Urinary bladder (tissue), 4 donors: ENCODE data around the gene CACNA1B. TPM values are rescaled to one million over a fixed set of nuclear protein-coding genes. Genes with fewer than 3 reads are reported as not detected.

Source experiments
- DNase-seq: peaks from one replicate; pipeline ENCODE4 v3.0.0-alpha.2; 2015; ENCODE audit errors: extremely low spot score
- H3K27ac ChIP-seq: one replicate; pipeline ENCODE4 v1.5.1; 2013; ENCODE audit warnings: low read depth, mild to moderate bottlenecking, moderate library complexity
- H3K36me3 ChIP-seq: one replicate; pipeline ENCODE4 v1.6.1; 2013; ENCODE audit warnings: mild to moderate bottlenecking, moderate library complexity; ENCODE audit not compliant: insufficient read depth
- H3K4me1 ChIP-seq: one replicate; pipeline ENCODE4 v1.6.1; 2013; ENCODE audit warnings: mild to moderate bottlenecking, moderate library complexity; ENCODE audit not compliant: insufficient read depth
- H3K4me3 ChIP-seq: one replicate; pipeline ENCODE4 v1.5.1; 2013; ENCODE audit warnings: low read depth, low read length
- WGBS: extraction: QIAGEN DNeasy Blood & Tissue Kit; methylation state at CpG from one replicate; pipeline ENCODE4 v1.1.7; 2013; 5-methylcytosine and 5-hydroxymethylcytosine counted together
- polyA plus RNA-seq: library from polyadenylated mRNA; stranded (reverse); fragments of 200-250 nt; gene quantifications from one replicate; pipeline ENCODE4 v1.2.3, GENCODE V29; 2013
- total RNA-seq: library from RNA; depleted of rRNA; stranded (reverse); fragments of >200 nt; gene quantifications from one replicate; pipeline ENCODE4 v1.2.3, GENCODE V29; 2014
- donor health status: healthy with polysubstance abuse.
- donor health status: healthy.

CACNA1B gene
- total and polyA plus RNA-seq, 2 donors: 0.14 to 0.63 TPM

GRCh38 chr9:137912671-137913070 is 35.1 kb downstream of the CACNA1B start:
- DNase-seq: no peak
- H3K36me3 ChIP-seq: no peaks in the 10 kb centered on the region
- 81% methylated on average over 3 of the region's 3 CpGs for WGBS
- H3K4me1 ChIP-seq: no peaks in the 10 kb centered on the region
- no peak overlapping the region for H3K4me3 ChIP-seq
- H3K27ac ChIP-seq: no peak overlapping the region

GRCh38 chr9:137913132-137913531 is 35.5 kb downstream of the CACNA1B start:
- no peak overlapping the region for H3K27ac ChIP-seq
- 89% methylated on average over 7 of the region's 7 CpGs for WGBS
- H3K36me3 ChIP-seq: no peaks in the 10 kb centered on the region
- no peak for DNase-seq
- no peaks in the 10 kb centered on the region for H3K4me1 ChIP-seq
- H3K4me3 ChIP-seq: no peak overlapping the region

GRCh38 chr9:137913771-137914767 is 36.5 kb downstream of the CACNA1B start:
- 64% methylated on average over 5 of the region's 5 CpGs for WGBS
- no peak overlapping the region for H3K4me3 ChIP-seq
- H3K27ac ChIP-seq: no peak overlapping the region
- no peaks in the 10 kb centered on the region for H3K4me1 ChIP-seq
- DNase-seq: no peak
- no peaks in the 10 kb centered on the region for H3K36me3 ChIP-seq

GRCh38 chr9:137916540-137916939 is 39.0 kb downstream of the CACNA1B start:
- no peaks in the 10 kb centered on the region for H3K36me3 ChIP-seq
- WGBS: 72% methylated on average over 11 of the region's 11 CpGs

GRCh38 chr9:137917116-137917515 is 39.5 kb downstream of the CACNA1B start:
- Histone ChIP-seq H3K4me1 (no peaks in the 10 kb centered on the region), H3K27ac (no peak overlapping the region), H3K4me3 (no peak overlapping the region), H3K36me3 (no peaks in the 10 kb centered on the region)
- 87% methylated on average over 8 of the region's 8 CpGs for WGBS
- DNase-seq: no peak

More at GRCh38 chr9:137916540-137916939, 39.0 kb downstream of the CACNA1B start:
- H3K4me3 ChIP-seq: no peak overlapping the region
- no peaks in the 10 kb centered on the region for H3K4me1 ChIP-seq
- no peak overlapping the region for H3K27ac ChIP-seq
- no peak for DNase-seq

GRCh38 chr9:137917795-137918194 is 40.2 kb downstream of the CACNA1B start:
- 79% methylated on average over 13 of the region's 13 CpGs for WGBS
- Histone ChIP-seq H3K27ac (no peak overlapping the region), H3K4me1 (no peaks in the 10 kb centered on the region), H3K36me3 (no peaks in the 10 kb centered on the region), H3K4me3 (no peak overlapping the region)
- DNase-seq: no peak

GRCh38 chr9:137918331-137919094 is 40.9 kb downstream of the CACNA1B start:
- no peaks in the 10 kb centered on the region for H3K36me3 ChIP-seq
- WGBS: 50% methylated on average over 9 of the region's 9 CpGs
- H3K4me3 ChIP-seq: no peak overlapping the region
- H3K27ac ChIP-seq: no peak overlapping the region
- DNase-seq: no peak
- no peaks in the 10 kb centered on the region for H3K4me1 ChIP-seq

GRCh38 chr9:137919095-137919465 is 41.5 kb downstream of the CACNA1B start:
- 72% methylated on average over 9 of the region's 9 CpGs for WGBS
- Histone ChIP-seq H3K4me1 (no peaks in the 10 kb centered on the region), H3K36me3 (no peaks in the 10 kb centered on the region), H3K27ac (no peak overlapping the region), H3K4me3 (no peak overlapping the region)
- no peak for DNase-seq

- whole genome bisulfite sequencing: 48% methylated on average over 15 of the region's 15 CpGs
- no peaks in the 10 kb centered on the region for H3K36me3 ChIP-seq
- H3K4me1 ChIP-seq: no peaks in the 10 kb centered on the region
- H3K4me3 ChIP-seq: no peak overlapping the region
- no peak for DNase-seq
- H3K27ac ChIP-seq: no peak overlapping the region
Measured at GRCh38 chr9:137919649-137920141, 42.1 kb downstream of the CACNA1B start.

GRCh38 chr9:137920753-137921152 is 43.2 kb downstream of the CACNA1B start:
- Histone ChIP-seq H3K36me3 (no peaks in the 10 kb centered on the region), H3K4me1 (no peaks in the 10 kb centered on the region), H3K4me3 (no peak overlapping the region), H3K27ac (no peak overlapping the region)
- 74% methylated on average over 4 of the region's 4 CpGs for WGBS
- DNase-seq: no peak

- 37% methylated on average over 2 of the region's 2 CpGs for WGBS
- Histone ChIP-seq H3K27ac (no peak overlapping the region), H3K4me1 (no peaks in the 10 kb centered on the region), H3K4me3 (no peak overlapping the region), H3K36me3 (no peaks in the 10 kb centered on the region)
- DNase-seq: no peak
Measured at GRCh38 chr9:137924169-137924568, 46.6 kb downstream of the CACNA1B start.

GRCh38 chr9:137924761-137925369 is 47.3 kb downstream of the CACNA1B start:
- Histone ChIP-seq H3K4me1 (no peaks in the 10 kb centered on the region), H3K36me3 (no peaks in the 10 kb centered on the region), H3K4me3 (no peak overlapping the region), H3K27ac (no peak overlapping the region)
- DNase-seq: no peak
- 72% methylated on average over 9 of the region's 9 CpGs for WGBS

GRCh38 chr9:137943655-137944054 is 66.1 kb downstream of the CACNA1B start:
- Histone ChIP-seq H3K4me3 (no peak overlapping the region), H3K4me1 (no peaks in the 10 kb centered on the region), H3K36me3 (no peaks in the 10 kb centered on the region), H3K27ac (no peak overlapping the region)
- DNase-seq: no peak
- WGBS: 93% methylated on average over 5 of the region's 5 CpGs
